Small intestine (tissue), 7 donors: ENCODE results near the gene C20orf141. TPM values are rescaled to one million over a fixed set of nuclear protein-coding genes. Genes with fewer than 3 reads are reported as not detected.

Experiments used
- DNase-seq, 2 donors: peaks; one replicate each; pipeline versions ENCODE4 v3.0.0 to v3.0.0-alpha.2; 2013
- FAIRE-seq: peaks from 2 replicates; lab custom pipeline; 2012; peaks lifted over from hg19 to GRCh38; lab: Jason Lieb, UNC
- H3K27ac ChIP-seq, 3 donors: one replicate each; pipeline ENCODE4 v1.5.1; 2013; ENCODE audit warnings: low read length in 2 of 3, mild to moderate bottlenecking in 2 of 3, control low read depth in 1 of 3, inconsistent platforms in 1 of 3, low read depth in 1 of 3, moderate library complexity in 1 of 3
- H3K27me3 ChIP-seq, 3 donors: one replicate each; pipeline ENCODE4 v1.6.1; 2013; ENCODE audit warnings: low read length in 3 of 3, inconsistent platforms in 1 of 3; ENCODE audit not compliant: control insufficient read depth in 3 of 3, insufficient read depth in 3 of 3
- H3K36me3 ChIP-seq, 3 donors: one replicate each; pipeline ENCODE4 v1.6.1; 2013; ENCODE audit warnings: low read length in 3 of 3, inconsistent platforms in 1 of 3, low read depth in 1 of 3, mild to moderate bottlenecking in 1 of 3, moderate library complexity in 1 of 3; ENCODE audit not compliant: control insufficient read depth in 3 of 3, insufficient read depth in 2 of 3
- H3K4me1 ChIP-seq, 3 donors: one replicate each; pipeline ENCODE4 v1.6.1; 2013; ENCODE audit warnings: low read length in 2 of 3, inconsistent platforms in 1 of 3, low read depth in 1 of 3, mild to moderate bottlenecking in 1 of 3, moderate library complexity in 1 of 3; ENCODE audit not compliant: control insufficient read depth in 3 of 3, insufficient read depth in 2 of 3
- H3K4me3 ChIP-seq, 3 donors: one replicate each; pipeline ENCODE4 v1.5.1; 2013; ENCODE audit warnings: low read length in 3 of 3, control low read depth in 1 of 3, inconsistent platforms in 1 of 3, low read depth in 1 of 3, mild to moderate bottlenecking in 1 of 3, moderate library complexity in 1 of 3
- H3K9me3 ChIP-seq, 2 donors: one replicate each; pipeline ENCODE4 v1.6.1; 2013; ENCODE audit warnings: low read depth in 1 of 2, low read length in 1 of 2; ENCODE audit not compliant: control insufficient read depth in 2 of 2, insufficient read depth in 1 of 2
- WGBS, 3 donors: extraction: QIAGEN DNeasy Blood & Tissue Kit; methylation state at CpG; one replicate each; pipeline ENCODE4 v1.1.7; 2013; 5-methylcytosine and 5-hydroxymethylcytosine counted together
- polyA plus RNA-seq, 4 donors: library from polyadenylated mRNA; stranded (reverse) in 3 of 4; unstranded in 1 of 4; fragments of 200-250 nt in 3 of 4; fragments of 120-200 nt in 1 of 4; gene quantifications; one replicate each; pipeline versions ENCODE4 v1.2.1 to v1.2.3, GENCODE V29; 2013
- donor health status: healthy with polysubstance abuse.
- donor health status: control.
- donor health status: control.
- donor health status: Bipolar disorder and iron deficiency.
- donor health status: healthy.

C20orf141 gene
- polyA plus RNA-seq, 4 donors: not detected

GRCh38 chr20:2840967-2841531, 26.3 kb downstream of the C20orf141 start:
- H3K27me3 ChIP-seq: no peaks in the 10 kb centered on the region
- FAIRE-seq (no peak), DNase-seq (peak; percentile 11 to 69)
- peak overlapping the region in 2 of 3 donors; percentile 38 to 96 for H3K27ac ChIP-seq
- no peaks in the 10 kb centered on the region for H3K9me3 ChIP-seq
- peak overlapping the region; percentile 81 to 90 (median 89) for H3K4me3 ChIP-seq
- H3K36me3 ChIP-seq: peaks cover 0 to 17% (median 0%) of the 10 kb centered on the region in 3 donors
- 7 to 8% (median 8%) methylated on average over 33 of the region's 33 CpGs for WGBS, 3 donors
- peaks cover 0 to 12% (median 7%) of the 10 kb centered on the region in 3 donors for H3K4me1 ChIP-seq

GRCh38 chr20:2845607-2846006, 30.8 kb downstream of the C20orf141 start:
- H3K4me1 ChIP-seq: peaks cover 0 to 7% (median 7%) of the 10 kb centered on the region in 3 donors
- H3K27me3 ChIP-seq: no peaks in the 10 kb centered on the region
- WGBS, 3 donors: 67 to 90% (median 88%) methylated on average over 2 of the region's 2 CpGs
- no peak overlapping the region for H3K27ac ChIP-seq
- no peaks in the 10 kb centered on the region for H3K36me3 ChIP-seq
- H3K4me3 ChIP-seq: no peak overlapping the region
- H3K9me3 ChIP-seq: no peaks in the 10 kb centered on the region
- no peak for FAIRE-seq
- no peak for DNase-seq

GRCh38 chr20:2846698-2847097, 31.9 kb downstream of the C20orf141 start:
- no peaks in the 10 kb centered on the region for H3K27me3 ChIP-seq
- H3K27ac ChIP-seq: no peak overlapping the region
- FAIRE-seq (no peak), DNase-seq (peak in 1 of 2 donors; percentile 13)
- H3K36me3 ChIP-seq: no peaks in the 10 kb centered on the region
- no peak overlapping the region for H3K4me3 ChIP-seq
- H3K9me3 ChIP-seq: no peaks in the 10 kb centered on the region
- peaks cover 0 to 3% (median 2%) of the 10 kb centered on the region in 3 donors for H3K4me1 ChIP-seq
- 19 to 58% (median 42%) methylated on average over 5 of the region's 5 CpGs for WGBS, 3 donors

- Histone ChIP-seq H3K4me1 (no peaks in the 10 kb centered on the region), H3K27me3 (no peaks in the 10 kb centered on the region), H3K27ac (no peak overlapping the region), H3K4me3 (no peak overlapping the region), H3K9me3 (no peaks in the 10 kb centered on the region), H3K36me3 (no peaks in the 10 kb centered on the region)
- DNase-seq (no peak), FAIRE-seq (no peak)
- 91 to 93% (median 93%) methylated on average over 4 of the region's 4 CpGs for WGBS, 3 donors
These were observed 33.0 kb downstream of the C20orf141 start for GRCh38 chr20:2847802-2848201.

GRCh38 chr20:2849529-2849928, 34.7 kb downstream of the C20orf141 start:
- Histone ChIP-seq H3K36me3 (peaks cover 0 to 3% (median 0%) of the 10 kb centered on the region in 3 donors), H3K4me1 (no peaks in the 10 kb centered on the region), H3K27ac (no peak overlapping the region), H3K4me3 (no peak overlapping the region), H3K27me3 (no peaks in the 10 kb centered on the region), H3K9me3 (no peaks in the 10 kb centered on the region)
- DNase-seq (no peak), FAIRE-seq (no peak)
- 90 to 99% (median 90%) methylated on average over 4 of the region's 4 CpGs for WGBS, 3 donors

- no peak overlapping the region for H3K27ac ChIP-seq
- no peak overlapping the region for H3K4me3 ChIP-seq
- no peaks in the 10 kb centered on the region for H3K27me3 ChIP-seq
- 92 to 95% (median 95%) methylated on average over 10 of the region's 10 CpGs for WGBS, 3 donors
- DNase-seq (no peak), FAIRE-seq (no peak)
- H3K4me1 ChIP-seq: no peaks in the 10 kb centered on the region
- no peaks in the 10 kb centered on the region for H3K9me3 ChIP-seq
- H3K36me3 ChIP-seq: peaks cover 0 to 3% (median 0%) of the 10 kb centered on the region in 3 donors
These were observed 36.3 kb downstream of the C20orf141 start for GRCh38 chr20:2851086-2851485.

GRCh38 chr20:2858591-2858990, 43.8 kb downstream of the C20orf141 start:
- Histone ChIP-seq H3K9me3 (no peaks in the 10 kb centered on the region), H3K4me3 (no peak overlapping the region), H3K36me3 (peaks cover 4 to 46% (median 4%) of the 10 kb centered on the region in 3 donors), H3K4me1 (no peaks in the 10 kb centered on the region), H3K27ac (no peak overlapping the region), H3K27me3 (no peaks in the 10 kb centered on the region)
- WGBS, 3 donors: 92 to 96% (median 96%) methylated on average over 2 of the region's 2 CpGs
- DNase-seq (no peak), FAIRE-seq (no peak)

- Histone ChIP-seq H3K27ac (no peak overlapping the region), H3K4me1 (no peaks in the 10 kb centered on the region), H3K27me3 (no peaks in the 10 kb centered on the region), H3K36me3 (peaks cover 4 to 51% (median 6%) of the 10 kb centered on the region in 3 donors), H3K4me3 (no peak overlapping the region), H3K9me3 (no peaks in the 10 kb centered on the region)
- no peak for DNase-seq
- FAIRE-seq: no peak
- 88 to 94% (median 89%) methylated on average over 4 of the region's 4 CpGs for WGBS, 3 donors
These were observed 44.7 kb downstream of the C20orf141 start for GRCh38 chr20:2859330-2860121.
